Activated CD8-positive, alpha-beta memory T cell treated with anti-CD3 and anti-CD28 coated beads for 48 hours (primary cell): Measurements from ENCODE around the gene ESF1.
"Not testable (repeated sequence)": the region's sequence is repeated elsewhere in the genome, so short reads cannot be mapped to it uniquely, and the experiment has no call there.

ENCODE experiments used
- DNase-seq, 3 experiments: peaks; one replicate each; pipeline ENCODE4 v3.0.0-alpha.2; 2020; ENCODE audit warnings: low read depth in 2 of 3, low spot score in 2 of 3

The ESF1 gene

DNA sequence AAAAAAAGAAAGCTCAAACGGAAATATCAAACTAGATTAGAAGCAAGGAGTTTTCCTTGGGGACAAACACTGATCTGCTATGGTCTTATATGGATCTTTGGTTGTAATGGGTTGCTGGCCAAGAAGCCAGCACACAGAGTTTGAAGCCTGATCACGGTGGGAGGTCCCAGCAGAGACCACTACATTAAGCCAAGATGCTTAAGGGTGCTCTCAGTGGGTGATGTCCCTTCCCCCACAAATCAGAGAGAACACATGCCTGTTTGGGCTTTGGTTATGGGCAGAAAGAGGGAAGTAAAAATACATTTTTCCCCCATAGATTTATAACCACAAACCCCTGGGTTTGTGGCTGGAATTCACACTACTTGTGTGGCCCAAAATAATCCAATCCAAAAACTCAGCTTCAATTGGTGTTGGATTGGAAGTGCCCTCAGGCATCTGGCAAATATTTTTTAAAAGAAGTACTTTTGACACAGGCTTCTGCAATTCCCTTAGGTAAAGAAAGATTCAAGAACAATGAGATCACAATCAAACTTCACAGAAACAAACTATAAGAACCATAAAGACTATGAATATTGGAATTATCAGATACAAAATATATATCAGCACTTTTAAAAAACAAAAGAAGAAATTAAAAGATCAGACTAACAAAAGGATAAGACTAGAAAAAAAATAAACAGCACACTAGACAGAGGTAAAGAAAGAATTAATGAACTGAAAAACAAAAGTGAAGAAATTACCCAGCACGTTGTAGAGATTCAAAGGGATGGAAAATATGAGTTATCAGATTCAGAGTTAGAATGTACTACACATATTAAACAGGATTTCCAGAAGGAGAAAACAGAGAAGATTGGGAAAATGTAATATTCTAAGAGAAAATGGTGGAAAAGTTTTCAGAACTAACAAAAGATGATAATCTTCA is 44.7 kb downstream of the ESF1 start:
- DNase-seq: no peak

GRCh38 chr20:13738187-13738586 is 46.5 kb downstream of the ESF1 start:
- not testable (repeated sequence) for DNase-seq

GRCh38 chr20:13736436-13737191 is 48.1 kb downstream of the ESF1 start:
- DNase-seq: no peak

DNA sequence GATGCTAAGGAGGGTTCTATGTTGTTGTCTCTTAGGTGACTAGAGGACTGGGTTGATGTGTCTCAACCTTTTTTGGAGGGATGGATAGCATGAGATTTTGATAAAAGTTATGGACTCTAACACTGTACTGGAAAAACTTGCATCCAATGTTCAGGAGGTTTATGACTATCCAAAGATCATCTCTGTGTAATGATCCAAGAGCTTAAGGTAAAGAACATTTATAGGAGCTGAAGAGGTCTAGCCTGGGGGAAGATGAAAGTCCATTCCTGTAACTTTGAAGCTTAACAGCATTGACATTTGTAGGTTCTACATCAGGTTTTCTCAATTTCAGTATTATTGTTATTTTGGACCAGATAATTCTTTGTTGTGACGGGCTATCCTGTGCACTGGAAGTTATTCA is 48.9 kb downstream of the ESF1 start:
- no peak for DNase-seq

- no peak for DNase-seq
These were observed 61.7 kb downstream of the ESF1 start for GRCh38 chr20:13723011-13723410.

- no peak for DNase-seq
These were observed 66.5 kb downstream of the ESF1 start for GRCh38 chr20:13718171-13718570.

- no peak for DNase-seq
These were observed 67.1 kb downstream of the ESF1 start for GRCh38 chr20:13717631-13718044.

GRCh38 chr20:13715171-13715570 is 69.5 kb downstream of the ESF1 start:
- no peak for DNase-seq

GRCh38 chr20:13708234-13708633 is 76.5 kb downstream of the ESF1 start:
- DNase-seq: no peak

GRCh38 chr20:13703265-13703664 is 81.5 kb downstream of the ESF1 start:
- no peak for DNase-seq

DNA sequence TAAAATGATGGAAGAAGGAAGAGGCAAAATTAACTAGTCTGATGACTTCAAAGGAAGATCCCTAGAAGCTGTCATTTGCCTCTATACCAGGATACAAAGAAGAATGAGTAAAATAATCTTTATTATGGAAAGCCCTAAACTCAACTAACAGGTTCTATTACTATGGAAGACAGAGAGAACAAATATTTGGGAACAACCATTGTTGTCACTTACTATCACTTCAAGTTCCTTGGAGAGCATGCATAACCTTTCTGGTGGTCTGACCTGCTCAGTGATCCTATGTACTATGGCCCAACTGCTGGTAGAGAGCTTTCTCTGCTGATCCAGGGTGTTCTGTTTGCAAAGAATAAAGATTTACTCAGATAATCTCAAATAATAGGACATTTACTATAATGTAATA is 83.2 kb downstream of the ESF1 start:
- DNase-seq: no peak

DNA sequence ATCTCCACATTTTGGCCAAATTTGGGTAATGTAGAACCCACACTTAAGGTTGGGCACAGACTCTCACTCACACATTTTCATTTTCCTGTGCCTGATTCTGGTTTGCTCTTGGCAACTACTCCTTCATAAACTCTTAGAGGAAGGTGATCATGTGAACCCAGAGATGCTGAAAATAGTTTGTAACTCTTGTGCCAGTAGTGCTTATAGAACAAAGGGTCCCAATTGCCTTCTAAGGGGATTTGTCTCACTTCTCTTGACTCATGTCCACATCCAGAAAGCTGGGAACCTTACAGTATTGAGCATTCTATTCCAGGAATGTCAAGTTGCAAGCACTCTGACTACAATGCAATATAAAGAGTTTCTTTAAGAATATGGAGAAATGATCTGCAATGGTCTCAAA is 84.0 kb downstream of the ESF1 start:
- no peak for DNase-seq

DNA sequence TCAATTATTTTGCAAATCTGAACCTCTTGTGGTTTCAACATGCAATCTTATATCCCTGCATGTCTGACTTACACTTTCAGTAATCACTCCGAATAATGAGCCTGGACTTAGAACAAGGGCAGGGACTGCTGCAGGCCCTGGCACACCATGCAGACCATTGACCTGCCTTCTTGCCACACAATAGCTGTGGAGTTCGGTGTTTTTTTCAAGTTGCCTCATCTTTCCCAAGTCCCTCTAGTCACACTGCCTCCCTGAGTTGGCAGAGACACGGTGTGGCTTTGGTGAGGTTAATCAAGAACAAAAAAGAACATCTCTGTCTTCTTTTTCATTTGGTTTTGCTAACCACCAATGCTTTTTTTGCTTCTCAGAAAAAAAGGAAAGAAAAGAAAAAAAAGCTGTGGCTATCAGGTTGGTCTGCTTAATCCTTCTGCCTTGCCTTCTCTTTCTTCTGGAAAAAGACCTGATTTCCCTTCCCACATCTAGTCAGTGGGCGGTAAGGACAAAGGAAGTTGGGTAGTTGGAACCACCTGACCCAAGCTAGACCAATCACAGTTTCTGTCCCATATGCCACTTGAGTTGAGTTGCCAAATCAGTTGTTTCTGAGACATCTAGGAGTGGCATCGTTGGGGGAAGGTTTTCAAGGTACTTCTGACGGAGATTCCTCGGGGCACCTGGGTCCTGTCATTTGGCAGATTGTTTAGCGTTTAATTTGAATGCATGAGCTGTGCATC is 90.1 kb downstream of the ESF1 start:
- DNase-seq: no peak

GRCh38 chr20:13692802-13693736 is 91.7 kb downstream of the ESF1 start:
- DNase-seq: no peak

DNA sequence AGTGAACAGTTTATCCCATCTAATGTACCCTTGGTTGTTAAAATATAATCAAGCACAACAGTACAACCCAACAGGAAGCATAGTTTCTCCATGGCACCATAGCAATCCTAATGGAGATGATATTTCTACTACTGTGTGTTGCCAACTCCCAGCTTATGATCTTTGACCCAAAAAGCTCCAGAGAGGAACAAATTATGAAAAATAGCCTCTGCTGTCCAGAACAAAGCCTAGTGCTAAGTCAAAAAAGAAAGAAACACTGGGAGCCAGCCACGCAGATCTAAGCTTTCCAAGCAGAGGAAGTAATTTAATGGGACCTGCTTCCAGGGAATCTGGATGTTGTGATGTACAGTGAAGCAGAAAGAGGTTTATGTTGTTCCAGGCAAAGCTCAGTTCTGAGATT is 93.8 kb downstream of the ESF1 start:
- no peak for DNase-seq

DNA sequence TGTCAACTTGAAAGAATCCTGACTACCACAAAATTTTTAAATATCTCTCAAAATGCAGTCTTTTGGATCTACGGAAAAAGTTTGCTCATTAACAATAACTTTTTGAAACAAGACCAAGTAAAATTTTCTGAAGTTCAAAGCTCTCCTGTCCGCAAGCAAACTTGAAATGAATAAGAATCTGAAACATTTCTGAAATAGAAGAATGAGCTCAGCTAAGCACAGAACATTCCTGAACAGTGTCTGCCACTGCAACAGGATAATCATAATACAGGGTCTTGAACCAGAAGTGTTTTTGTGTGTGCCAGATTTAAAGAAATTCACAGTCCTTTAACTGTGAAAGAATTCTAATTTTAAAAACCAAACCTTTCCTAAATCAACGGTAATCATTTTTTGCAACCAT is 96.9 kb downstream of the ESF1 start:
- DNase-seq: no peak

DNA sequence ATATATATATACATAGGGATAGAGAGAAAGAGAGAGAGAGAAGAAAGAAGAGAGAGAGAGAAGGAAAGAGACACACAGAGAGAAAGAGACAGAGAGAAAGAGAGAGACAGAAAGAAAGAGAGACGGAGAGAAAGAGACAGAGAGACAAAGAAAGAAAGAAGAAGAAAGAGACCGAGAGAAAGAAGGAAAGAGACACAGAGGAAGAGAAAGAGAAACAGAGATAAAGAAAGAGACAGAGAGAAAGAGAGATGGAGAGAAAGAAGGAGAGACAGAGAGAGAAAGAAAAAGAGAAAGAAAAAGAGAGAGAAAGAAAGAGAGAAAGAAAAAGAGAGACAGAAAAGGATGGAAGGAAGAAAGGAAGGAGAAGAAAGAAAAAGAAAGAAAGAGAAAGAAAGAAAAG is 99.1 kb downstream of the ESF1 start:
- no peak for DNase-seq

GRCh38 chr20:13684566-13685222 is 100.0 kb downstream of the ESF1 start:
- DNase-seq: no peak

DNA sequence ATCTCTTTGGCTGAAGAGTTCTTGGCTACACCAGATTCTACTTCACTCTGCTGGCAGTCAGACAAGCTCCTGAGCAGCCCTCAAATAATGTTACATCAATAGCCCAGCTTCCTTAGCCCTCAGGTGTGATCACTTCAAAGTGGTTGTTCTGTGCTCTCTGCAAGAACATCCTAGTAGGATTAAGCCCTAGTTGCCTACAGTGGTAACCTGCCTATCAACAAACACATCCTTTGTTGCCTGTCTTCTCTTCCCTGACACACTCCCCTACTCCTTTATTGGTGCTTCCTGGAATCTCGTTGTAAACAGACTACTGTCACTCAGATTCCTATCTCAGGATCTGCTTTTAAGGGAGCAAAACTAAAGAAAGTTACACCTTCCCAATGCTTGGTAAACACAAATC is 100.9 kb downstream of the ESF1 start:
- DNase-seq: no peak
